Upper lobe of right lung (tissue), 1 donor: ENCODE measurements around the gene ANO4. TPM values are rescaled to one million over a fixed set of nuclear protein-coding genes. Genes with fewer than 3 reads are reported as not detected.
"Not testable (repeated sequence)": the region's sequence is repeated elsewhere in the genome, so short reads cannot be mapped to it uniquely, and the experiment has no call there.

Experiments
- ATAC-seq: fragments of 200-7000 bp; cut with Tn5 transposase; one replicate; pipeline ENCODE4 v1.9.1; 2020; ENCODE audit warnings: mild to moderate bottlenecking, moderate library complexity
- DNase-seq: peaks from one replicate; pipeline ENCODE4 v3.0.0-alpha.2; 2020
- H3K27ac ChIP-seq: fragments of 200-600 bp; one replicate; pipeline ENCODE4 v1.8.0; 2022
- H3K27me3 ChIP-seq: fragments of 200-600 bp; one replicate; pipeline ENCODE4 v1.8.0; 2022; ENCODE audit warnings: mild to moderate bottlenecking
- H3K36me3 ChIP-seq: fragments of 200-600 bp; one replicate; pipeline ENCODE4 v1.8.0; 2022
- H3K4me1 ChIP-seq: fragments of 200-600 bp; one replicate; pipeline ENCODE4 v1.8.0; 2022
- H3K4me3 ChIP-seq: fragments of 200-600 bp; one replicate; pipeline ENCODE4 v1.8.0; 2022; ENCODE audit warnings: mild to moderate bottlenecking
- H3K9me3 ChIP-seq: fragments of 200-600 bp; one replicate; pipeline ENCODE4 v1.8.0; 2022
- intact Hi-C: fragments of 100-400 bp; cut with DNase I; formaldehyde crosslinking; loops from one replicate; pipeline ENCODE4 v1.11.0; 2022
- total RNA-seq: library from RNA; stranded (reverse); fragmentation: NEBNext Ultra II Directional; extraction: Animal tissue kit (Norgen Biotek cat#: 25700); gene quantifications from one replicate; pipeline ENCODE4 v1.2.1, GENCODE V29; 2021
- TF ChIP-seq, protein P1 (sequence below): fragments of 200-600 bp; IDR thresholded peaks from one replicate; pipeline ENCODE4 v1.8.0; 2022; ENCODE audit warnings: antibody characterized with exemption
- donor health status: DM: no; HTN: yes; CAD: no; lungs with severe emphysema.

ANO4 gene
- total RNA-seq, 1 donor from 2014 or later, result 0.38 TPM

- Histone ChIP-seq H3K9me3 (no peaks in the 10 kb centered on the region), H3K4me1 (no peaks in the 10 kb centered on the region), H3K36me3 (no peaks in the 10 kb centered on the region), H3K27me3 (no peaks in the 10 kb centered on the region), H3K27ac (no peak overlapping the region), H3K4me3 (no peak overlapping the region)
- intact Hi-C loops, result no loop called here
- DNase-seq (no peak), ATAC-seq (no peak)
- TF ChIP-seq, protein P1, sequence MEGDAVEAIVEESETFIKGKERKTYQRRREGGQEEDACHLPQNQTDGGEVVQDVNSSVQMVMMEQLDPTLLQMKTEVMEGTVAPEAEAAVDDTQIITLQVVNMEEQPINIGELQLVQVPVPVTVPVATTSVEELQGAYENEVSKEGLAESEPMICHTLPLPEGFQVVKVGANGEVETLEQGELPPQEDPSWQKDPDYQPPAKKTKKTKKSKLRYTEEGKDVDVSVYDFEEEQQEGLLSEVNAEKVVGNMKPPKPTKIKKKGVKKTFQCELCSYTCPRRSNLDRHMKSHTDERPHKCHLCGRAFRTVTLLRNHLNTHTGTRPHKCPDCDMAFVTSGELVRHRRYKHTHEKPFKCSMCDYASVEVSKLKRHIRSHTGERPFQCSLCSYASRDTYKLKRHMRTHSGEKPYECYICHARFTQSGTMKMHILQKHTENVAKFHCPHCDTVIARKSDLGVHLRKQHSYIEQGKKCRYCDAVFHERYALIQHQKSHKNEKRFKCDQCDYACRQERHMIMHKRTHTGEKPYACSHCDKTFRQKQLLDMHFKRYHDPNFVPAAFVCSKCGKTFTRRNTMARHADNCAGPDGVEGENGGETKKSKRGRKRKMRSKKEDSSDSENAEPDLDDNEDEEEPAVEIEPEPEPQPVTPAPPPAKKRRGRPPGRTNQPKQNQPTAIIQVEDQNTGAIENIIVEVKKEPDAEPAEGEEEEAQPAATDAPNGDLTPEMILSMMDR, result no peak
Observed at GRCh38 chr12:101111441-101111840, 316.9 kb downstream of the ANO4 start.

- no peak overlapping the region for H3K27ac ChIP-seq
- H3K4me1 ChIP-seq, result no peaks in the 10 kb centered on the region
- no peaks in the 10 kb centered on the region for H3K27me3 ChIP-seq
- TF ChIP-seq, protein P1, result no peak
- H3K9me3 ChIP-seq, result no peaks in the 10 kb centered on the region
- no peak overlapping the region for H3K4me3 ChIP-seq
- ATAC-seq, result no peak
- intact Hi-C loops, result no loop called here
- no peak for DNase-seq
- no peaks in the 10 kb centered on the region for H3K36me3 ChIP-seq
Observed at GRCh38 chr12:101115326-101115725, 320.8 kb downstream of the ANO4 start.

DNA sequence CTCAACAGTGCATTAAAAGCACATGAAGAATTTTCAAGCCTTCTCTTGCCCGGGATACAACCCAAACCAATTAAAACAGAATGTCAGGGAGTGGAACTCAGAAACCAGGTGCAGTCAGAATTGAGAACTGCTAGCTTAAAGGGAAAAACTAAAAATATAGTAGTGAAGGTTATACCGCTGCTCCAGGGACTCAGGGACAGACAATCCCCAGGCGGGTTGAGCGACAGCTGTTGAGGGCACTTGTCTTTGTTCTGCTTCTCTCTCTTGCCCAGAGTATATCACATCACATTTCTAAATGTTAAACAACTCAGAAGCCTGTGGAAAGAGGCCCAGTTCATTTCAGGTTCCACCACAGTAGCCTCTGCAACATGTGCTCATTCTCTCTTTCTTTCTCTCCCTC lies 322.3 kb downstream of the ANO4 start:
- no peaks in the 10 kb centered on the region for H3K36me3 ChIP-seq
- H3K4me3 ChIP-seq, result no peak overlapping the region
- intact Hi-C loops, result no loop called here
- ATAC-seq (no peak), DNase-seq (no peak)
- no peaks in the 10 kb centered on the region for H3K27me3 ChIP-seq
- no peaks in the 10 kb centered on the region for H3K4me1 ChIP-seq
- TF ChIP-seq, protein P1, result no peak
- no peak overlapping the region for H3K27ac ChIP-seq
- H3K9me3 ChIP-seq, result no peaks in the 10 kb centered on the region

GRCh38 chr12:101117842-101118241 lies 323.3 kb downstream of the ANO4 start:
- no peak overlapping the region for H3K27ac ChIP-seq
- no peaks in the 10 kb centered on the region for H3K4me1 ChIP-seq
- no peak overlapping the region for H3K4me3 ChIP-seq
- DNase-seq (no peak), ATAC-seq (no peak)
- H3K27me3 ChIP-seq, result no peaks in the 10 kb centered on the region
- H3K9me3 ChIP-seq, result no peaks in the 10 kb centered on the region
- intact Hi-C loops, result no loop called here
- TF ChIP-seq, protein P1, result no peak
- no peaks in the 10 kb centered on the region for H3K36me3 ChIP-seq

- intact Hi-C loops, result no loop called here
- DNase-seq (no peak), ATAC-seq (no peak)
- no peak overlapping the region for H3K27ac ChIP-seq
- H3K4me1 ChIP-seq, result no peaks in the 10 kb centered on the region
- H3K36me3 ChIP-seq, result no peaks in the 10 kb centered on the region
- no peak overlapping the region for H3K4me3 ChIP-seq
- peaks cover 4% of the 10 kb centered on the region for H3K9me3 ChIP-seq
- H3K27me3 ChIP-seq, result no peaks in the 10 kb centered on the region
- TF ChIP-seq, protein P1, result no peak
Observed at GRCh38 chr12:101127521-101128219, 333.1 kb downstream of the ANO4 start.

DNA sequence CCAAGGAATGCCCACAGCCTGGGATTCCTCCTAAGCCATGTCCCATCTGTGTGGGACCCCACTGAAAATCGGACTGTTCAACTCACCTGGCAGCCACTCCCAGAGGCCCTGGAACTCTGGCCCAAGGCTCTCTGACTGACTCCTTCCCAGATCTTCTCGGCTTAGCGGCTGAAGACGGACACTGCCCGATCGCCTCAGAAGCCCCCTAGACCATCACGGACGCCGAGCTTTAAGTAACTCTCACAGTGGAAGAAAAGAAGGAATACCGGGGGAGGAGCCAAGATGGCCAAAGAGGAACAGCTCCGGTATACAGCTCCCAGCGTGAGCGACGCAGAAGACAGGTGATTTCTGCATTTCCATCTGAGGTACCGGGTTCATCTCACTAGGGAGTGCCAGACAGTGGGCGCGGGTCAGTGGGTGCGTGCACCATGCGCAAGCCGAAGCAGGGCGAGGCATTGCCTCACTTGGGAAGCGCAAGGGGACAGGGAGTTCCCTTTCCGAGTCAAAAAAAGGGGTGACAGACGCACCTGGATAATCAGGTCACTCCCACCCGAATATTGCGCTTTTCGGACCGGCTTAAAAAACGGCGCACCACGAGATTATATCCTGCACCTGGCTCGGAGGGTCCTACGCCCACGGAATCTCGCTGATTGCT lies 351.3 kb downstream of the ANO4 start:
- ATAC-seq, H3K27me3 ChIP-seq, H3K4me3 ChIP-seq, intact Hi-C loops, H3K9me3 ChIP-seq, H3K27ac ChIP-seq, H3K4me1 ChIP-seq, H3K36me3 ChIP-seq, DNase-seq: not testable (repeated sequence)
